Bronchial epithelial cell (primary cell): Measurements from ENCODE around the gene NPLOC4. TPM values are rescaled to one million over a fixed set of nuclear protein-coding genes. Genes with fewer than 3 reads are reported as not detected.

ENCODE experiments used
- DNase-seq: peaks from one replicate; pipeline ENCODE4 v3.0.0-alpha.2; 2010; ENCODE audit warnings: low read depth
- FAIRE-seq: peaks from 2 replicates; lab custom pipeline; 2011; peaks lifted over from hg19 to GRCh38; lab: Jason Lieb, UNC
- H3K27me3 ChIP-seq: 2 replicates; pipeline ENCODE4 v1.5.1; 2011; ENCODE audit warnings: low read length; ENCODE audit not compliant: control insufficient read depth, insufficient read depth
- H3K36me3 ChIP-seq: 2 replicates; pipeline ENCODE4 v1.5.1; 2011; ENCODE audit warnings: low read length; ENCODE audit not compliant: control insufficient read depth, insufficient read depth
- H3K4me3 ChIP-seq: 2 replicates; pipeline ENCODE4 v1.5.1; 2011; ENCODE audit warnings: mild to moderate bottlenecking, low read depth, low read length, control low read depth
- CTCF ChIP-seq: IDR thresholded peaks from 2 replicates; pipeline ENCODE4 v1.5.1; 2011; ENCODE audit warnings: mild to moderate bottlenecking, moderate library complexity, low read length, control low read depth, inconsistent platforms; ENCODE audit not compliant: insufficient read depth, severe bottlenecking
- total RNA-seq: library from RNA; depleted of rRNA; stranded (reverse); fragments of >200 nt; gene quantifications from 2 replicates; pipeline ENCODE4 v1.2.1, GENCODE V29; 2014

Gene NPLOC4
- total RNA-seq, 1 donor from 2014 or later = 60.0 TPM

DNA sequence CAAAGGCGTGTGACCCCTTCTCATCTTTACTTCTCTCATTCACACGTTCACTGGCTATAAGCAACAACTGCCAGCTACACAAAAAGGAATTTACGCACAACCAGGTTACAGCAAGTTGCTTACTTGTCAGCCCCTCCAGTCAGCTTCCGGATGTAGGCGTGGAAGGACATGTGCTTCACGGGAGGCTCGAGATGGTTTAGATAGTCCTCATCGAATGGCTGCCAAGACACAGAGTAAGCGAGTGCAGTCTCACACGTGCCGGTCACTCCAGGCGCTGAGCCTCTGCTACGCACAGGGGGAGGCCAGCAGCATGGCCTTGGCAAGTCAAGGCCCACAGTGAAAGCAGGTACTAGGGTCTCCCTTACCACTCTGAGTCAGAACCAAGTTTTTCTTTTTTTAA, 28.3 kb downstream of the NPLOC4 start:
- DNase-seq = no peak
- FAIRE-seq = no peak
- Histone ChIP-seq H3K4me3 (no peak overlapping the region), H3K27me3 (no peaks in the 10 kb centered on the region), H3K36me3 (peaks cover 38% of the 10 kb centered on the region)
- no peak for TF ChIP-seq CTCF

DNA sequence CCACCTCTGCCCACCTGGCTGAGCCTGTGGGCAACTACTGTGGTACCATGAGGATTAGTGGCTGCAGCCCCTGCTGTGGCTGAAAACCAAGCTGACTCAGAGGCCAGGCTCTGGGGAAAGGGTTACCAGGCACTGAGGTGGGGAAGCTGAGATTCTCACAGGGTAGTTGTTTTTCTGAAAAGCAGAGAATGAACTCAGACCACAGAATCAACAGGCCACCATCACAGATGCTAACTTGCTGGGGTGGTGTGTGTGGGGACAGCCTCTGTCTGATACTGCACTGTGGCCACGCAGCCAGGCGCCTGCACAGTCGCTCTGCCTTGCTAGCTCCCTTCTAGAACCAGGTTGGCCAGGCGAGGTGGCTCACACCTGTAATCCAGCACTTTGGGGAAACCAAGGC, 28.8 kb downstream of the NPLOC4 start:
- no peak for DNase-seq
- no peaks in the 10 kb centered on the region for H3K27me3 ChIP-seq
- no peak for TF ChIP-seq CTCF
- H3K36me3 ChIP-seq = peaks cover 38% of the 10 kb centered on the region
- FAIRE-seq = no peak
- no peak overlapping the region for H3K4me3 ChIP-seq

GRCh38 chr17:81607431-81607830, 29.5 kb downstream of the NPLOC4 start:
- H3K36me3 ChIP-seq = peaks cover 37% of the 10 kb centered on the region
- FAIRE-seq (no peak), DNase-seq (no peak)
- no peak overlapping the region for H3K4me3 ChIP-seq
- no peaks in the 10 kb centered on the region for H3K27me3 ChIP-seq
- no peak for TF ChIP-seq CTCF

DNA sequence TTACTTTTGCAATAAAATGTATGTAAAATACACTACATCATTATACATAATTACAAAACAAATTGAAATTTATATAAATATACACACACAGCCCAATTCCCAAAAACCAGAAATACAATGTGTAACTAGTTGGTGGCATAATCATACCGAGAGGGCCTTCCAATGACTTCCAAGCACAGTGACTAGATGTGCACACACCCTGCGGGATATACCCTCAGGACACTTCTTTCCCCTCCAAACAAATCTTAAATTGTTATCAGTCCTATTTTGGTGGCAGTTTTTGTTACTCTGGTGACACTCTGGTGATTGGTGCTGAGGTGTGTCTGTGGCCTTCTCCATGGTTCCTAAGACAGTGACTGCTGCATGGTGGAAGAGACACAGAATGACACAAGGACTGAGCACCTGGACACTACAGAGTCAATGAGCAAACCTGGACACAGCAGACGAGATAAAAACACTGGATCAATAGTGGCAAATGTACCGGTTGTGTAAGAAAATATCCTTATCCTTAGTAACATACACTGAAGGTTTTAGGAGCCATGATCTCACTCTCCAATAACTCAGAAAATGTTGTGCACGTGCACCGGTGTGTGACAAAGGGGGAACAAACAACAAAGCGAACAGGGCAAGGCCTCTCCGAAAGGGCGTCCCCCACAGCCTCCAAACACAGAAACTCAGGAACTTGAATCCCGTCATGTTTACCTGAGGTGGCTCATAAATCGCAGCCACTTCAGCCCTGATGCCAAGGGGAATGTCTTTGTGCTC, 32.9 kb downstream of the NPLOC4 start:
- H3K27me3 ChIP-seq = no peaks in the 10 kb centered on the region
- DNase-seq (no peak), FAIRE-seq (no peak)
- H3K4me3 ChIP-seq = no peak overlapping the region
- H3K36me3 ChIP-seq = peaks cover 44% of the 10 kb centered on the region
- no peak for TF ChIP-seq CTCF

DNA sequence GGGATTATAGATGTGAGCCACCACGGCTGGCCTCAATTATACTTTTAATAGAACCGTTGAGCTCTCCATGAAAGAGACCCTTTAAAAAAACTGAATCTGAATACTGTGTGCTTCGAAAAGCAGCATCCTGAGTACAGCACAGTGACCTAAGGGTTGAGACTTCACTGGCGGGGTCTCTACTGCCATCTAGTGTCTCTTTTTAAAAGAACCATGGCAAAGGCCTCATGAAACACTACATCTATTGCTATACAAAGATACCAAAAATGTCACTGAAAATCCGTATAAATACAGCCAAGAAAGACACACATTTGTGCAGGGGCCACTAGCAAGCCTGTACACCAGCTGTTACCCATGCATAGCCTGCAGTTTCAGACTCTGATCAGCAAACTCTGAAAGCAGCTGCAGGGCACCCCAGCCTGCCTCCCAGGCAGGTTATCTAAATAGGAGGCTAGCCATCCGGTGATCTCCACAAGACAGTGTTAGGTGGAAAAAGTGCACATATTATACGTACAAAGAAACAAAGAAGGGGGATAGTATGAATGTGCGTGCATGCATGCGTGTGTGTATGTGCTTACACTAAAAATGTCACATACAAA, 35.3 kb downstream of the NPLOC4 start:
- Histone ChIP-seq H3K27me3 (no peaks in the 10 kb centered on the region), H3K4me3 (no peak overlapping the region), H3K36me3 (peaks cover 42% of the 10 kb centered on the region)
- no peak for FAIRE-seq
- DNase-seq = peak; percentile 62
- peak; percentile 77 for TF ChIP-seq CTCF
